ENCODE results near the gene SYT2. TPM values are rescaled to one million over a fixed set of nuclear protein-coding genes. Genes with fewer than 3 reads are reported as not detected.

The SYT2 gene
- total and polyA plus RNA-seq, 3 donors from 2014 or later = 2.0 to 7.2 (median 2.1) TPM

GRCh38 chr1:202572867-202573266 is 137.4 kb downstream of the SYT2 start:
- Histone ChIP-seq H3K4me1 (peaks cover 6% of the 10 kb centered on the region), H3K9me3 (no peaks in the 10 kb centered on the region), H3K4me3 (no peak overlapping the region), H3K36me3 (ENCODE audit: low read depth, missing control alignments) (no peaks in the 10 kb centered on the region), H3K27me3 (no peaks in the 10 kb centered on the region), H3K27ac (no peak overlapping the region)
- WGBS, 2 donors = 91 to 100% methylated on average over 1 of the region's 1 CpG
- intact Hi-C loops (cut with DNase I; ENCODE audit: low total_unique reads) = no loop called here
- DNase-seq = no peak
- no peak for TF ChIP-seq POLR2A (IDR thresholded peaks at IDR 0.05)
- no peak for TF ChIP-seq CTCF (IDR thresholded peaks at IDR 0.05)

GRCh38 chr1:202571719-202572339 is 138.4 kb downstream of the SYT2 start:
- DNase-seq = no peak
- no peaks in the 10 kb centered on the region for H3K36me3 ChIP-seq (ENCODE audit: low read depth, missing control alignments)
- intact Hi-C loops (cut with DNase I; ENCODE audit: low total_unique reads) = no loop called here
- TF ChIP-seq CTCF (IDR thresholded peaks at IDR 0.05) (peak; percentile 59 to 65 (median 62)), POLR2A (IDR thresholded peaks at IDR 0.05) (no peak)
- no peak overlapping the region for H3K4me3 ChIP-seq
- 73 to 75% methylated on average over 3 of the region's 3 CpGs for WGBS, 2 donors
- H3K27ac ChIP-seq = no peak overlapping the region
- H3K4me1 ChIP-seq = peaks cover 6% of the 10 kb centered on the region
- H3K9me3 ChIP-seq = no peaks in the 10 kb centered on the region
- H3K27me3 ChIP-seq = no peaks in the 10 kb centered on the region

GRCh38 chr1:202569393-202570322 is 140.6 kb downstream of the SYT2 start:
- no peaks in the 10 kb centered on the region for H3K36me3 ChIP-seq (ENCODE audit: low read depth, missing control alignments)
- no peak overlapping the region for H3K27ac ChIP-seq
- TF ChIP-seq CTCF (IDR thresholded peaks at IDR 0.05) (no peak), POLR2A (IDR thresholded peaks at IDR 0.05) (no peak)
- no peak overlapping the region for H3K4me3 ChIP-seq
- intact Hi-C loops (cut with DNase I; ENCODE audit: low total_unique reads) = no loop called here
- H3K27me3 ChIP-seq = no peaks in the 10 kb centered on the region
- DNase-seq = no peak
- no peaks in the 10 kb centered on the region for H3K9me3 ChIP-seq
- H3K4me1 ChIP-seq = peaks cover 10% of the 10 kb centered on the region

- 58 to 62% methylated on average over 4 of the region's 4 CpGs for WGBS, 2 donors
- no peak for TF ChIP-seq POLR2A (IDR thresholded peaks at IDR 0.05)
- no peak for TF ChIP-seq CTCF (IDR thresholded peaks at IDR 0.05)
- intact Hi-C loops (cut with DNase I; ENCODE audit: low total_unique reads) = no loop called here
- H3K36me3 ChIP-seq (ENCODE audit: low read depth, missing control alignments) = no peaks in the 10 kb centered on the region
- H3K4me3 ChIP-seq = no peak overlapping the region
- H3K9me3 ChIP-seq = no peaks in the 10 kb centered on the region
- H3K27ac ChIP-seq = peak overlapping the region in 1 of 2 donors; percentile 28
- DNase-seq = no peak
- no peaks in the 10 kb centered on the region for H3K27me3 ChIP-seq
- H3K4me1 ChIP-seq = peaks cover 10% of the 10 kb centered on the region
These were observed 141.4 kb downstream of the SYT2 start for GRCh38 chr1:202568826-202569225.
